MCF 10A (cell line): ENCODE measurements around the gene MAPK1. TPM values are rescaled to one million over a fixed set of nuclear protein-coding genes. Genes with fewer than 3 reads are reported as not detected.

ENCODE experiments used
- BruUV-seq: library from RNA; stranded (reverse); fragments of 400-500 nt; replicated peaks from 2 replicates; lab custom pipeline; 2021; lab: Mats Ljungman, UMichigan
- CTCF ChIA-PET: fragments of 300-600 bp; sonication (Branson Sonifier 250); formaldehyde crosslinking; extraction: SDS; loops from one replicate; lab custom pipeline; 2021; ENCODE audit warnings: antibody characterized with exemption, inconsistent platforms; lab: Yijun Ruan, JAX
- POLR2A ChIA-PET: fragments of 300-600, 350-650 bp; sonication (Branson Sonifier 250); formaldehyde crosslinking; extraction: SDS; loops from one replicate; lab custom pipeline; 2020; ENCODE audit warnings: antibody characterized with exemption, inconsistent platforms; lab: Yijun Ruan, JAX
- DNase-seq: peaks from one replicate; pipeline ENCODE4 v3.0.0-alpha.2; 2018; ENCODE audit not compliant: unreplicated experiment
- H3K27ac Mint-ChIP-seq: one replicate; pipeline ENCODE4 v1.8.0; 2022; ENCODE audit warnings: mild to moderate bottlenecking, low read depth, mixed read lengths; ENCODE audit not compliant: unreplicated experiment
- H3K27me3 Mint-ChIP-seq: one replicate; pipeline ENCODE4 v1.8.0; 2022; ENCODE audit warnings: mixed read lengths; ENCODE audit not compliant: insufficient read depth, unreplicated experiment
- H3K36me3 Mint-ChIP-seq: one replicate; pipeline ENCODE4 v1.8.0; 2022; ENCODE audit warnings: mild to moderate bottlenecking, moderate library complexity, mixed read lengths; ENCODE audit not compliant: insufficient read depth, unreplicated experiment
- H3K4me1 Mint-ChIP-seq: one replicate; pipeline ENCODE4 v1.8.0; 2022; ENCODE audit warnings: mixed read lengths; ENCODE audit not compliant: insufficient read depth, unreplicated experiment
- H3K4me3 Mint-ChIP-seq: one replicate; pipeline ENCODE4 v1.8.0; 2022; ENCODE audit warnings: mild to moderate bottlenecking, moderate library complexity, mixed read lengths; ENCODE audit not compliant: unreplicated experiment
- H3K9me3 Mint-ChIP-seq: one replicate; pipeline ENCODE4 v1.8.0; 2022; ENCODE audit warnings: mixed read lengths; ENCODE audit not compliant: unreplicated experiment
- CTCF ChIP-seq: fragments of 200-600 bp; IDR thresholded peaks from one replicate; pipeline ENCODE4 v1.8.0; 2022; ENCODE audit warnings: antibody characterized with exemption, mild to moderate bottlenecking; ENCODE audit not compliant: unreplicated experiment
- intact Hi-C: fragments of 100-400 bp; cut with micrococcal nuclease; formaldehyde crosslinking; loops from 2 replicates; pipeline ENCODE4 v1.14.1; 2022
- total RNA-seq: library from RNA; stranded (reverse); gene quantifications from 2 replicates; pipeline ENCODE4 v1.2.3, GENCODE V29; 2022

Gene MAPK1
- total RNA-seq, 1 experiment from 2014 or later, result 123 TPM

DNA sequence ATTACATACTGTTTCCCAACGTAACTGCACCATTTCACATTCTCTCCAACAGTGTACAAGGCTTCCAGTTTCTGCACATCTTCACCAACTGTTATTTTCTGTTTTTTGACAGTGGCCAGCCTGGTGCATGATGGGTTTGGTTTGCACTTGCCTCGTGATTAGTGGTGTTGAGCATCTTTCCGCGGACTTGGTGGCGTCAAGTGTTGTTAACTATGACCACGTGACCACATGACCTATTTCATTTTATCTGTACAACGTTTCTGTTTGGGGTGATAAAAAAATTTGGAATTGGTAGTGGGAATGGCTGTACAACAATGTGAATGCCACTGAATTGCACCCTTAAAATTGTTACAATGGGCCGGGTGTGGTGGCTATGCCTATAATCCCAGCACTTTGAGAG lies 129.4 kb downstream of the MAPK1 start:
- TF ChIP-seq CTCF, result no peak
- BruUV-seq, result no TSS peak
- CTCF ChIA-PET, result no interaction called here
- H3K4me3 Mint-ChIP-seq, result no peak overlapping the region
- no peaks in the 10 kb centered on the region for H3K9me3 Mint-ChIP-seq
- no peaks in the 10 kb centered on the region for H3K36me3 Mint-ChIP-seq
- peaks cover 32% of the 10 kb centered on the region for H3K27me3 Mint-ChIP-seq
- peaks cover 7% of the 10 kb centered on the region for H3K4me1 Mint-ChIP-seq
- H3K27ac Mint-ChIP-seq, result no peak overlapping the region
- intact Hi-C loops, result no loop called here
- DNase-seq, result no peak
- POLR2A ChIA-PET, result interaction anchor here (0.7 kb wide), 1 partner anchor 920 kb away, joined by 3 read pairs; no protein-coding TSS in a partner anchor

- DNase-seq, result no peak
- peaks cover 7% of the 10 kb centered on the region for H3K4me1 Mint-ChIP-seq
- POLR2A ChIA-PET, result interaction anchor here (0.6 kb wide), 1 partner anchor 103 kb away, joined by 3 read pairs; no protein-coding TSS in a partner anchor
- TF ChIP-seq CTCF, result no peak
- CTCF ChIA-PET, result no interaction called here
- no peak overlapping the region for H3K4me3 Mint-ChIP-seq
- H3K36me3 Mint-ChIP-seq, result no peaks in the 10 kb centered on the region
- no TSS peak for BruUV-seq
- intact Hi-C loops, result no loop called here
- H3K27me3 Mint-ChIP-seq, result peaks cover 27% of the 10 kb centered on the region
- H3K9me3 Mint-ChIP-seq, result no peaks in the 10 kb centered on the region
- H3K27ac Mint-ChIP-seq, result no peak overlapping the region
Measured at GRCh38 chr22:21736948-21737347, 130.5 kb downstream of the MAPK1 start.

DNA sequence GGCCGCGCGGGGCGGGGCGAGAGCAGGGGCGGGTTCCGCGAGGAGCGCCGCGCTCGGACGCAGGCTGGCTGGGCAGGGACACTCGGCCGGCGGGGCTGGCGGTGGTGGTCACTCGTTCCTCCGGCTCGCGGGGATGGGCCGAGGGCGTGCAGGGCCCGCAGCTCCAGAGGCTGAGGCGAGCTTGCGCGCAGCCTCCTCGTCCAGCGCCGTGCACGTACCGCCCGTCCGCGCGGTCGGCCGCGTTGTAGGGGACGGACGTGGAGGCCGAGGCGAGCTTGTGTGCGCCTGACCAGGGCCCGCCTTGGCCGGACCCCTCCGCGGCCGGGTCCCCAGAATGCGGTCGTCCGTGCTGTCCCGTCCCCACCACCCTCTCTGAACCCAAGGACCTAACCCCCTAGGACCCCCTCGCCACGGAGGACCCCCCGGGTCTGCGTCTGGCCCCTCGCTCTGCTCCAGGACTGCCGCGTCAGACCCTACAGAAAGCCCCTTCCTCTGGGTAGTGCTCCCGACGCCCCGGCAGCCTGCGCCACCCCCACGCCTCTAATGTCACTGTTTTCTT lies 131.3 kb downstream of the MAPK1 start:
- no TSS peak for BruUV-seq
- Mint-ChIP-seq H3K4me3 (peak overlapping the region; percentile 73), H3K36me3 (no peaks in the 10 kb centered on the region), H3K27ac (no peak overlapping the region), H3K27me3 (peaks cover 20% of the 10 kb centered on the region), H3K9me3 (no peaks in the 10 kb centered on the region), H3K4me1 (peaks cover 7% of the 10 kb centered on the region)
- ChIA-PET POLR2A (interaction anchor here (0.8 to 1.9 kb wide), 3 partner anchors 71 to 201 kb away, joined by 3 to 6 read pairs (median 4); partner anchors contain the start of gene MAPK1), CTCF (no interaction called here)
- no peak for DNase-seq
- TF ChIP-seq CTCF, result no peak
- intact Hi-C loops, result no loop called here

- TF ChIP-seq CTCF, result no peak
- POLR2A ChIA-PET, result interaction anchor here (0.8 to 1.9 kb wide), 3 partner anchors 72 to 202 kb away, joined by 3 to 6 read pairs (median 4); partner anchors contain the start of gene MAPK1
- no peaks in the 10 kb centered on the region for H3K9me3 Mint-ChIP-seq
- peak within 1 kb of the TSS; percentile 73 for H3K4me3 Mint-ChIP-seq
- CTCF ChIA-PET, result interaction anchor here (0.5 kb wide), 1 partner anchor 228 kb away, joined by 4 read pairs; no protein-coding TSS in a partner anchor
- DNase-seq, result peak; percentile 91
- no TSS peak for BruUV-seq
- H3K4me1 Mint-ChIP-seq, result peaks cover 7% of the 10 kb centered on the region
- H3K27ac Mint-ChIP-seq, result no peak within 1 kb of the TSS
- peaks cover 12% of the 10 kb centered on the region for H3K27me3 Mint-ChIP-seq
- no peaks in the 10 kb centered on the region for H3K36me3 Mint-ChIP-seq
- intact Hi-C loops, result no loop called here
Measured at GRCh38 chr22:21735200-21736083, 132.0 kb downstream of the MAPK1 start, which contains the start of gene YPEL1. Gene YPEL1, minus strand, starts transcription at chr22:21735794. Its CDS starts 25,050 bp downstream, at chr22:21710744.
